Hematopoietic multipotent progenitor cell treated with erythropoietin and hydrocortisone succinate and interleukin-3 and kit ligand, for 6 days (in vitro differentiated cells): ENCODE data around the gene CCDC88C.

Experiments used
- DNase-seq: peaks from one replicate; pipeline ENCODE4 v3.0.0-alpha.2; 2015

CCDC88C gene

GRCh38 chr14:91303924-91304229, 113.7 kb downstream of the CCDC88C start:
- DNase-seq = no peak

GRCh38 chr14:91303091-91303923, 114.3 kb downstream of the CCDC88C start:
- DNase-seq = peak; percentile 93

- no peak for DNase-seq
Measured at GRCh38 chr14:91302391-91302790, 115.2 kb downstream of the CCDC88C start.

- no peak for DNase-seq
Measured at GRCh38 chr14:91300957-91301356, 116.7 kb downstream of the CCDC88C start.

- peak; percentile 49 for DNase-seq
Measured at GRCh38 chr14:91300283-91300895, 117.2 kb downstream of the CCDC88C start.

- peak; percentile 35 for DNase-seq
Measured at GRCh38 chr14:91299121-91300115, 118.2 kb downstream of the CCDC88C start.

- no peak for DNase-seq
Measured at GRCh38 chr14:91298576-91298975, 119.0 kb downstream of the CCDC88C start.

GRCh38 chr14:91297081-91297711, 120.4 kb downstream of the CCDC88C start:
- no peak for DNase-seq

GRCh38 chr14:91295851-91296796, 121.5 kb downstream of the CCDC88C start:
- DNase-seq = no peak

- DNase-seq = no peak
Measured at GRCh38 chr14:91295276-91295845, 122.3 kb downstream of the CCDC88C start.

- no peak for DNase-seq
Measured at GRCh38 chr14:91294153-91294552, 123.5 kb downstream of the CCDC88C start.

- DNase-seq = no peak
Measured at GRCh38 chr14:91293281-91293680, 124.3 kb downstream of the CCDC88C start.

- no peak for DNase-seq
Measured at GRCh38 chr14:91292491-91292890, 125.1 kb downstream of the CCDC88C start.

GRCh38 chr14:91291786-91292405, 125.7 kb downstream of the CCDC88C start:
- DNase-seq = no peak

GRCh38 chr14:91290986-91291385, 126.6 kb downstream of the CCDC88C start:
- no peak for DNase-seq

GRCh38 chr14:91289464-91289863, 128.2 kb downstream of the CCDC88C start:
- no peak for DNase-seq

GRCh38 chr14:91288876-91289275, 128.7 kb downstream of the CCDC88C start:
- no peak for DNase-seq

- DNase-seq = peak; percentile 87
Measured at GRCh38 chr14:91286530-91286937, 131.1 kb downstream of the CCDC88C start.

GRCh38 chr14:91284791-91285548, 132.7 kb downstream of the CCDC88C start:
- DNase-seq = no peak
